NCI-H1092 (cell line): ENCODE data around the gene STRA6.

Experiments used
- DNase-seq: peaks from one replicate; lab custom pipeline; 2025; lab: John Stamatoyannopoulos, UW

STRA6 gene

DNA sequence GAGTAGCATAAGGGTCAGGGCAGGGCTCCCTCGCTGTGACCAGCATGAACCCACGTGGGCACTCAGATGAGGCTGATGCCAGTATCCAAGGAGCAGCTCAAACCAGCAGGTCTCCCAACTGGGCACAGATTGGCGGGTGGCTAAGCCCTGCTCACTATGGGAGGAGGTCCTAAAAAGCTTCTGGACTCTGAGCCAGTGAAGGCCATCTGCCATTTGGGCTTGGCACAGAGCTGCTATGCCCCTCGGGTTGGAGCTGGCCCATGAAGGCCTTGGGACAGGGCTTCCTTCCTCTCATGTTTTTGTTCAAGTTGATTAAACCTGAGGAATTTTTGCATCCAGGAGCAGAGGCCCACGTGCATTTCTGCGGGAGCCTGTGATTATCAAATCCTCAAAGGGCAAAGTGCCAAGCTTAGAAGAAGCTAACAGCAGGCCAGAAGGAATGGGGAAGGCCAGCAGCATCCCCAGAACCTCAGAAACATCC is 4.3 kb upstream of the STRA6 start:
- no peak for DNase-seq

- no peak for DNase-seq
These were observed 3.0 kb upstream of the STRA6 start for GRCh38 chr15:74205582-74205947.

- DNase-seq: peak; percentile 20
These were observed 1.4 kb upstream of the STRA6 start for GRCh38 chr15:74203914-74204431.

- no peak for DNase-seq
These were observed 722 bp downstream of the STRA6 start for GRCh38 chr15:74201710-74202420.

DNA sequence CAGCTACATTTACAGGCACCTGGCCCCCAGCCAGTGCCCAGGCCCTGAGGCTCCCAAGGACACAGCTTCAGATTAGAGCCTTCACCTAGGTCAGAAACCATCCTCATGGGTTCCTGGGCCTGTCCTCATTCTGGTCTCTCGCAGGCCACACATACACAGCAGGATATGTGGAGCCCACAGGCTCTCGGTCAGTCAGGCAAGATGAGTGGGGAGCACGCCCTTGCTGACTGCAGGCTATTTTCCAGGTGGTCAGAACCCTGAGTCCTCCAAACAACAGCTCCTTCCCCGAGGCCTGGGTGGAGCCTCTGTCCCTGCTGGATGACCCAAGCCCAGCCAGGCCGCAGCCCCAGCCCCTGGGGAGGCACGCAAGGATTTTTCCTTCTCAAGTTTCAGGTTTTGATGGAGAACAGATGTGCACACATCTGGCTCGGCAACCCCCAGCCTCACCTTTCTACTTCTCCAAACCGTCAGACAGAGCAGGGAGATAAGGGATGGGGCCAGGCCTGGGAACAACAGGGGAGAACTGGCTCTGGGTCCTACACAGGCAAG is 1.6 kb downstream of the STRA6 start:
- DNase-seq: no peak

DNA sequence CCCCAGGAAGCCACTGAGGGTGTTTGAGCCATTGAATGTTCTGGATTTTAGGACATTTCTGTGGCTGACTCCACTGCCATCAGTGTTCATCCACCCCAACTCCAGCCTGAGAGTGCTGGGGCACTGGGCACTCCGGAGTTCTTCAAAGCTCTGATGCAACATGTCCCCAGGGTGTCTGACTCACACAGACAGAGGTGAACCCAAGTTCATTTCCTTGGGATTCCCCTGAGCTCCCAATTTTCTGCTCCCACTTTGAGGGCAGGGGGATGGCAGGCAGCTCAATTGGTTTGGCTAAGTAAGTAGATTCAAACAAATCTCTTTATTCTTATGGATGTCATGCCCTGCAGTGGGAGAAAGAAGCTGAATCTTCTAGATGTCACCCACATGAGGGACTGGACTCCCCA is 2.2 kb downstream of the STRA6 start:
- no peak for DNase-seq

- no peak for DNase-seq
These were observed 3.3 kb downstream of the STRA6 start for GRCh38 chr15:74199297-74199652.

- no peak for DNase-seq
These were observed 5.2 kb downstream of the STRA6 start for GRCh38 chr15:74197176-74197965.

- no peak for DNase-seq
These were observed 6.4 kb downstream of the STRA6 start for GRCh38 chr15:74196175-74196574.

GRCh38 chr15:74194572-74195559 is 7.7 kb downstream of the STRA6 start:
- no peak for DNase-seq

DNA sequence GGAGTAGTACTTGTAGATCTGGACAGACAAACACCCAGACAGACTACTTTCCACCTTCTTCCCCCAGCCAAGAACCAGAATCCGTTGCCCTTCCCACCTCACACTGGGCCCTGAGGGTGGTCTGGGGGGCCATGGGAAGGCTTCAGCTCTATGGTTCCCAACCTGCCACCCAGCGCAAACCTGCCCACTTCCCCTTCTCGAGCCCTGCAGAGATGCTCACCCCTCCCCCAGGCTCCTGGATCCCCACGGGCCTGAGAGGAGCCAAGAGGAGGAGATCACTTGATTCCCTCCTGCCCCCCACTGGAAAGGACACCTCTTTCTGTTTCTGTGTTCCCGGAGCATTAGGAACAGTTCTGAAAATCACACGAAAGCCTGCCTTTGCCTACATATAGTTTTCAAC is 8.7 kb downstream of the STRA6 start:
- no peak for DNase-seq

- no peak for DNase-seq
These were observed 9.3 kb downstream of the STRA6 start for GRCh38 chr15:74193299-74193718.

DNA sequence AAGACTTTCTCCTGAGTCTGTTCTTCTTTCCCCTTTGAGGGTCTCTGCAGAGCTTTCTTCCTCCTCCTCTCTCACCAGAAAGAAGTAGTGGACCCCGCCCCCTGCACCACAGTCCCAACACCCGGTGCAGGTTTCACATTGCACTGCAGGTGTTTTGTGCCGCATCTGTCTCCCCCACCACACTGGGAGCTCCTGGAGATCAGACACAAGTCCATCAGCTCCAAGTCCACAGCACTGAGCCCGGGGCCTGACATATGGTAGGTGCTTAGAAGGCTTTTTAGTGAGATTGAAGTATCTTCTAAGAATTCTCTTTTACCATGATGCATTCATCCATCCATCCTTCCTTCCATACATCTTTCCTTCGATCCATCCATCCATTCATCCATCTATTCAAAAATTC is 9.8 kb downstream of the STRA6 start:
- DNase-seq: no peak

DNA sequence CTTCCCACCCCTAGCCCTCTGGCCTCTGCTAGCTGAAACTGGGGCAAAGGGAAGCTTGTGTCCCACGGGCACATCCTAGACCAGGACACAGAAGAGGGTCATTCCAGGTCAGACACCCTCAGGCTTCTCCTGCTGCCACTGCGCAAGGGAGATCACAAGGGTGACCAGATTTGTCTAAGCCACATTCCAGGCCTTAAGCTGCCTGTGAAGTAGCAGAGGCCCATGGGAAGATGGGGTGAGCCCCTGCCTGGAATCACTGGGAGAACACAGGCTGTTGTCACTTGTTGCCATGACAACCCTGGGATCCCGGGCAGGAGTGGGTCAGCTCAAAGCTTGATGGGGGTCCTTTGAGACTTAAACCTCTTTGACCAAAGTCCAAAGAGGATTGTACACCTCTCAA is 10.8 kb downstream of the STRA6 start:
- DNase-seq: no peak

DNA sequence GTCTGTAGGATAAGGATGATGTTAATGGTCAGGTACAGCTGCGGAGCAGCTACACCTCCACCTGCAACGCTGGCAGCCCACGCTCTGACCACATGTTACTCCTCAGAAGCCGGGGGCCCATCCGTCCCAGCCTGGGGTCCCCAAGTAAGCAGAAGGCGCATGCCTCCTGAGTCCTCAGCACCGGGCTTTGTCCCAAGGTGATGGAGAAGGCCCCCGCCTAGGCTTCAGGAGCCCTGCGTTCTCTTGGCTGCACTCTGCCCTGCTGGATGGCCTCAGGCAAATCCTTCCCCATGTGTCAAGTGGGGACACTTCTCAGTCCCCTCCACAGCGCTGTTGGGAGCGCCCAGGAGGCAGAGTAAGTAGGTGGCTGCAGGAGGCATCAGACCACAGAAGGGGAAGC is 14.4 kb downstream of the STRA6 start:
- DNase-seq: no peak

DNA sequence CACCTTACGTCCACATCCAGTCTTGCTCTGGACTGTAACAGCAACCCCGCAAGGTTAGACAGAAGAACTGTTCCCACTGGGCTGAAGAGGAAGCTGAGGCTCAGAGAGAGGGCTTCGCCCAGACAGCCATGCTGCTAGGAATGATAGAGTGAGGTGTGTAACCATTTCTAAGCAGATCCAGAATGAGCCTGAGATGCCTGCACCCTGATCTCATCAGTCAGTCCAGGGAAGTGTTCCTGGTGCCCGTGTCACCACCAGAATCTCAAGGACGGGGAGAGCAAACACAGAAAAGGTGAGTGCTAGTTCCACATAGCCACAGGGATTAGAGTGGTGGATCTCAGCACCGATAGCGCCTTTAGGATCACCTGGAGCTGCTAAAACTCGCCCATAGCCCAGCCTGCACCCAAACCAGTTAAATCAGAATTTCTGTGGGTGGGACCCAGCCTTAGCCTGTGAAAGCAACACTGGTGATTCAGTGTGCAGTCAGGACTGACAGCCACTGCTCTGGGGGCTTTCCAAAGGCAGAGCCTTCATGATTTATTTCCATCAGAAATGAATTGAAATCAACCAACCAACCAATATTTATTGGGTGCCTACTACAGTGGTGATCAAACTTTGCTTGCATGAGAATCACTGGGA is 16.8 kb downstream of the STRA6 start:
- no peak for DNase-seq

GRCh38 chr15:74184582-74185091 is 17.9 kb downstream of the STRA6 start:
- no peak for DNase-seq

DNA sequence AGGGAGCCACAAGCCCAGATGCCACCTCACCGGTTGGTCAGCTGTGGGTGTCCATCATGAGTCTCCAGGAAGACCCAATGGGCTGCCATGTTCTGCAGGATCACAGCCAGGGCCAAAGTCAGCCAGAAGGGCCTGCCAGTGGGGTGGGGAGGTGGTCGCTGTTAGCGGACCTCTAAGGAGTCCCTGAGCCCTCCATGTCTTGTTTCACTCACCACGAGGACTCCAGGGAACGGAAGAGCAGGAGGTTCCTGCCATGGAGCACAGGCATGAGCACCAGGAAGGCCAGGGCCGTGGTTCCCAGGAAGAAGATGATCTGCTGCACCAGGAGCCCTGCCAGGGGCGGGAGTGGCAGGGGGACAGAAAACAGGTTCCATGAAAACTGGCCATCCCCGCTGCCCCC is 20.5 kb downstream of the STRA6 start:
- no peak for DNase-seq

- no peak for DNase-seq
These were observed 21.5 kb downstream of the STRA6 start for GRCh38 chr15:74180881-74181602.
